SK-N-MC (cell line): ENCODE measurements around the gene SNAPIN.
A peak's percentile ranks its signal among the peaks of the same experiment; 100 is the strongest.

Experiments
- DNase-seq: peaks from one replicate; pipeline ENCODE4 v3.0.0-alpha.2; 2011; ENCODE audit warnings: low read depth, low spot score
- H3K27ac ChIP-seq: fragments of 200-600 bp; sonication (generic); 2 replicates; pipeline ENCODE4 v1.5.1; 2016; ENCODE audit warnings: mixed run types
- H3K36me3 ChIP-seq: fragments of 200-600 bp; sonication (generic); 2 replicates; pipeline ENCODE4 v1.6.1; 2017; ENCODE audit warnings: antibody characterized with exemption, low read length, mixed read lengths; ENCODE audit not compliant: insufficient read depth
- H3K4me3 ChIP-seq: fragments of 200-600 bp; sonication (generic); 2 replicates; pipeline ENCODE4 v1.5.1; 2016
- H3K9ac ChIP-seq: fragments of 200-600 bp; sonication (generic); 2 replicates; pipeline ENCODE4 v1.8.0; 2017; ENCODE audit warnings: mixed run types, mixed read lengths; ENCODE audit not compliant: insufficient read length
- H3K9me3 ChIP-seq: fragments of 200-600 bp; sonication (generic); 2 replicates; pipeline ENCODE4 v1.6.1; 2017; ENCODE audit warnings: low read depth, mild to moderate bottlenecking, antibody characterized with exemption, low read length, moderate library complexity, mixed read lengths
- EZH2 ChIP-seq: fragments of 200-600 bp; sonication (generic); IDR thresholded peaks from one replicate; pipeline ENCODE4 v1.6.1; 2017; ENCODE audit warnings: antibody characterized with exemption
- FOXP2 ChIP-seq: optimal IDR thresholded peaks from 2 replicates; pipeline ENCODE3; 2011; ENCODE audit warnings: mild to moderate bottlenecking, moderate library complexity; ENCODE audit not compliant: insufficient read depth; ENCODE audit errors: extremely low read length, control extremely low read depth
- POLR2AphosphoS5 ChIP-seq: IDR thresholded peaks from 2 replicates; pipeline ENCODE4 v1.6.1; 2012; ENCODE audit warnings: mild to moderate bottlenecking, low read depth, low read length, borderline replicate concordance

SNAPIN gene

DNA sequence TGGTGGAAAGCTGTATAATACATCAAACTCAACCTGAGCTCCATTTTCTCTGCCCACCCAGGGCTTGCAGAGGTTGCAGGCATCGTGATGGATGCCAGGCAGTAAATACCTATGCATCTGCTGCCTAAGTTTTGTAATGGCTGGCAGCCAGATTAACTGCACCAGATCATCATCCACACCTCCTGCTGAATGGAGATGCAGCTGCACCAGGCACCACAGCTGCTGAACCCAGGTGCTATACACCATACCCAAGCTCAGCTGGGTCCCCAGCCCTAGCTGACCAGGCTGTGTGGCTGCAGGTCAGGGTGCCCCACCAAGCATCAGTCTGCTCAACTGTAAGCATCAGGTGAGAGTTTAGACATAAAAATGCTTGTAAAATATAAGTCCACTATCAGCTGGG is 6.7 kb upstream of the SNAPIN start:
- no peak overlapping the region for H3K4me3 ChIP-seq

DNA sequence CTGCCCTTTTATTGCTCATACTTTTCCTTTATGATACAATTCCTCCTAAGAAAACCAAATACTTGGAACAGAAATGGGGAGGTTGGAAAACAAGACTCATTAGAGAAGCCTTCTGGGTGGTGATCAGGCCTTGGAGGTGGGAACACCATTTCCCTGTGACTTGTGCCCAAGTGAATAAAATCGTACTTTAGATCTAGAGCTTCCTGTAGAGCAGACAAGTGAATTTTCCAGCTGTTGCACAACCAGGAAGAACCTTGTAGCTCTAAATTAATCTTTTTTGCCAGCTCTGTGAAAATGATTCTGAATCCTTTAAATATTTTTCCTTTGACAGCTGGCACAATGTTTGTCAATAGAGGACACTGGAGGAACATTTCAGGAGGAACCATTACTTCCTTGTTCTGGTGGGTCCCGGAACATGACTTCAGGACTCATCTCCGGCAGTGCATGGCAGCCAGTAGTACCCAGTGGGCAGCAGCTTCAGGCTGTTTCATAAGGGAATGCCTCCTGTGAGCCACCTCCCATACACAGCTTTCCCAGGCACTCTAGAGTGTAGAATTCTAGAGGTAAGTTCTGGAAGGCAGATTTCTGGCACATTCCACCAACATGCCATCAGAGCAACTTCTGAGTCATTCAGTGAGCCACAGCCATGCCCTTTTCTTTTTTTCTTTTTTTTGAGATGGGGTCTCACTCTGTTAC is 5.5 kb upstream of the SNAPIN start:
- H3K27ac ChIP-seq = peak overlapping the region; percentile 48
- no peak overlapping the region for H3K9ac ChIP-seq
- H3K36me3 ChIP-seq = no peaks in the 10 kb centered on the region
- H3K9me3 ChIP-seq = no peaks in the 10 kb centered on the region
- no peak overlapping the region for H3K4me3 ChIP-seq
- TF ChIP-seq POLR2AphosphoS5 = no peak
- no peak for TF ChIP-seq FOXP2
- TF ChIP-seq EZH2 = no peak
- DNase-seq = no peak

More for the DNA sequence above, 6.7 kb upstream of the SNAPIN start:
- Histone ChIP-seq H3K36me3 (no peaks in the 10 kb centered on the region; the same call in 1 of the 2 replicates), H3K9me3 (no peaks in the 10 kb centered on the region), H3K27ac (no peak overlapping the region), H3K9ac (no peak overlapping the region)
- no peak for DNase-seq
- TF ChIP-seq POLR2AphosphoS5 (no peak), FOXP2 (no peak), EZH2 (no peak)

DNA sequence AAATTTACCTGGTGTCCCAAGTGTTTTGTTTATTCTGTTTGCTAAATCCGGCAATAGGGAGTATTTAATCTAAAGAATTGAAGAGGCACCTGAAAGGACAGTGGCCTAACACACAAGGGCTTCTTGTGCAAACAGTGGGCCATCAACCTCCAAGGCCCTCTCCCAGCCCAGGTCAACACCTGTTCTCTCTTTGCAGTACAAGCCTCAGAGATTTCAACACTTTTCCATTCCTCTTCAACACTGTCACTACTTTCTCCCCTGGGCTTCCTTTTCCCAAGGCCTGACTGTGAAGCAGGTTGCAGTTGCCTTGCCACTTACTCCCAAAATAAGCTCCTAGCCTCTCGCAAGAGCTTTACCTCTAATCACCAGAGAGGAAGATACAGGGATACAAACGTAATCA is 3.2 kb upstream of the SNAPIN start:
- DNase-seq = no peak
- no peaks in the 10 kb centered on the region for H3K36me3 ChIP-seq

DNA sequence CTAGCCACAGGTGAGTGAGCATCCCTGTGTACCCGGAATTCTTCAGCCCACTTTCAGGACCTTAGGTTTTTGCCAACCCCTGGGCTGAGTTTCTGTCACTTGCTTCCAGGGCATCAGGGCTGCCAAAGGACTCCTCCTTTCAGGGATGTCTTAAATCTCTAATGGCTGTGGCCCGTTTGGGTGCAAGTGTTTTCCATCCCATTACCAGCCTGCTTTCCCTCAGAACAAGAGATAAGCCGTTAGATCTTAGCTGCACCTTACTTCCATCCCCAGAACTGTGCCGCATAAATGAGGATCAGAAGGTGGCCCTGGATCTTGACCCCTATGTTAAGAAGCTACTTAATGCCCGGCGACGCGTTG is 652 bp downstream of the SNAPIN start:
- peaks cover 36% of the 10 kb centered on the region for H3K36me3 ChIP-seq
- H3K9me3 ChIP-seq = no peaks in the 10 kb centered on the region
- peak overlapping the region; percentile 91 for H3K9ac ChIP-seq
- H3K27ac ChIP-seq = no peak overlapping the region
- no peak for TF ChIP-seq FOXP2
- TF ChIP-seq EZH2 = no peak
- no peak for TF ChIP-seq POLR2AphosphoS5
- H3K4me3 ChIP-seq = peak overlapping the region; percentile 99
- DNase-seq = no peak

More for the DNA sequence above, 3.2 kb upstream of the SNAPIN start:
- TF ChIP-seq FOXP2 (no peak), EZH2 (no peak), POLR2AphosphoS5 (no peak)
- Histone ChIP-seq H3K27ac (no peak overlapping the region), H3K4me3 (no peak overlapping the region), H3K9ac (no peak overlapping the region), H3K9me3 (no peaks in the 10 kb centered on the region)

DNA sequence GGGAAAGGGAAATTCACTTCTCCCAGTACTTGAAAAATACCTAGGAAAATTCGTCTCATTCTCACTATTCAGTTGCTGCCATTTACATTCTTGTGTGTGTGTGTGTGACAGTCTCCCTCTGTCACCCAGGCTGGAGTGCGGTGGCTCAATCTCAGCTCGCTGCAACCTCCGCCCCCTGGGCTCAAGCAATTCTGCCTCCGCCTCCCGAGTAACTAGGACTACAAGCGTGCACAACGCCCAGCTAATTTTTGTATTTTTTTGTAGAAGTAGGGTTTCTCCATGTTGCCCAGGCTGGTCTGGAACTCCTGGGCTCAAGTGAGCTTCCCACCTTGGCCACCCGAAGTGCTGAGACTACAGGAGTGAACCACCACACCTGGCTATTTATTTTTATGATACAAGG is 1.2 kb downstream of the SNAPIN start:
- H3K9me3 ChIP-seq = no peaks in the 10 kb centered on the region
- H3K4me3 ChIP-seq = peak overlapping the region; percentile 99
- no peak for TF ChIP-seq EZH2
- TF ChIP-seq POLR2AphosphoS5 = no peak
- no peak for TF ChIP-seq FOXP2
- no peak for DNase-seq
- H3K36me3 ChIP-seq = peaks cover 41% of the 10 kb centered on the region
- no peak overlapping the region for H3K27ac ChIP-seq
- H3K9ac ChIP-seq = peak overlapping the region; percentile 91

DNA sequence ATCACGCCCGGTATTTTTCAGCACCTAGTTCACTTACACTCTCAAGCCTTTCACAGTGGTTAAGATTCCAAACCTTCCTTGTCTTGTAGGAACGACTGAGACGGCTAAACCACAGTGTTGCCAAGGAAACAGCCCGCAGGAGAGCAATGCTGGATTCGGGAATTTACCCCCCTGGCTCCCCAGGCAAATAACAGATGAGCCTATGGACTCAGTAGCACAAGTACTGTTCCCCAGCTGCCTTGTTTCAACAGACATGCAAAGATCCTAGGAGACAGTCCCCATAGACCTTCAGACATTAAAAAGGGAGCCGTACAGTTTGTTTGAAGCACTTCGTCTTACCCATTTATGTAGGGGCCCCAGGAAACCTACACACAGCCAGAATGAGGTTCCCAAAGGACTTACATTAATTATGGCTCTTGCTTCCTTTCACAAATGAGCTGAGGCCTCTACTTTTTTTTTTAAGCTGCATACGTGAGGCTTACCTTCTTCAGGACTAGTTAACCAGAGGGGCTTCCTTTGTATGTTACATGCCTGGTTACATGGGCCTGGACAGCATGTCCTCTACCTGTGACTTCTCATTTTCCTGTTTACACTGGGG is 2.7 kb downstream of the SNAPIN start:
- Histone ChIP-seq H3K36me3 (peaks cover 56% of the 10 kb centered on the region), H3K27ac (peak overlapping the region; percentile 85), H3K9me3 (no peaks in the 10 kb centered on the region), H3K4me3 (peak overlapping the region; percentile 33), H3K9ac (peak overlapping the region; percentile 19)
- TF ChIP-seq EZH2 (no peak), POLR2AphosphoS5 (peak; percentile 56; the same call in 1 of the 2 replicates)
- peak; percentile 47 for DNase-seq

DNA sequence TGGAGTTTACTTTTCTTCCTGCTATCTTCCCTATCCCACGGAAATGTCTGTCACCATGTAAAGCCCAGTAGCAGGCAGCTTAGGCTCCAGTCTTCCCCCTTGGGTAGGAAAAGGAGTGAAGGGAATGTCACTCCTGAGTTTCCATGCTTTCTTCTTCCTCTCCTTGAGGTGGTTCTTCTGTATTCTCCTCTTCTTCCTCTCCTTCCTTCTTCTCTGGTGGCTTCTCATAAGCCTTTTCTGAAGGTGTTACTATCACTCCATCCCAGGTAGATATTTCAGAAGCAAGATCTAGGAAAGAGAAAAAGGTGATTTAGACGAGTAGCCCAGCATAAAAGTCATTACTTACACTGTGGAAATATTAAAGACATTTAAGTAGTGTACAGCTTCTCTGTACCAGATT is 3.8 kb downstream of the SNAPIN start:
- H3K36me3 ChIP-seq = peaks cover 67% of the 10 kb centered on the region
- H3K9me3 ChIP-seq = no peaks in the 10 kb centered on the region
- no peak for DNase-seq
- H3K9ac ChIP-seq = no peak overlapping the region
- TF ChIP-seq FOXP2 (no peak), EZH2 (no peak), POLR2AphosphoS5 (no peak)
- peak overlapping the region; percentile 85 for H3K27ac ChIP-seq
- no peak overlapping the region for H3K4me3 ChIP-seq

DNA sequence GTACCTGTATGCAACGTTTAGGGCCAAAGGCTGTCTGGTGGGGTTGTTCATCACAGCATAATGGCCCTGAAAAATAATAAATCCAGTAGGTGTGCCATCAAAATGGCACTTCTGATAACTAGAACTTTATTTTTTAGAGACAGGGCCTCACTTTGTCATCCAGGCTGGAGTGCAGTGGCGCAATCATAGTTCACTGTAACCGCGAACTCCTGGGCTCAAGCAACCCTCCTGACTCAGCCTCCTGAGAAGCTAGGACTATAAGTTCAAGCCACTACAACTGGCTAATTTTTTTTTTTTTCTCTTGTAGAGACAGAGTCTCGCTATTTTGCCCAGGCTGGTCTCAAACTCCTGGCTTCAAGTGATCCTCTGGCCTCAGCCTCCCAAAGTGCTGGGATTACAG is 4.7 kb downstream of the SNAPIN start:
- no peak overlapping the region for H3K4me3 ChIP-seq
- no peak overlapping the region for H3K9ac ChIP-seq
- H3K36me3 ChIP-seq = peaks cover 76% of the 10 kb centered on the region
- peak overlapping the region; percentile 85 for H3K27ac ChIP-seq
- no peak for DNase-seq
- H3K9me3 ChIP-seq = no peaks in the 10 kb centered on the region
- TF ChIP-seq FOXP2 = no peak
- peak; percentile 13; the same call in 1 of the 2 replicates for TF ChIP-seq POLR2AphosphoS5
